HG02678 (cell line): Measurements from ENCODE around the gene ADARB2.
"Not testable (repeated sequence)": the region's sequence is repeated elsewhere in the genome, so short reads cannot be mapped to it uniquely, and the experiment has no call there.

Experiments
- ATAC-seq: cut with Tn5 transposase; IDR thresholded peaks from one replicate; pipeline ENCODE4 v1.9.1; 2021; ENCODE audit warnings: mild to moderate bottlenecking, moderate library complexity; ENCODE audit not compliant: unreplicated experiment

ADARB2 gene

DNA sequence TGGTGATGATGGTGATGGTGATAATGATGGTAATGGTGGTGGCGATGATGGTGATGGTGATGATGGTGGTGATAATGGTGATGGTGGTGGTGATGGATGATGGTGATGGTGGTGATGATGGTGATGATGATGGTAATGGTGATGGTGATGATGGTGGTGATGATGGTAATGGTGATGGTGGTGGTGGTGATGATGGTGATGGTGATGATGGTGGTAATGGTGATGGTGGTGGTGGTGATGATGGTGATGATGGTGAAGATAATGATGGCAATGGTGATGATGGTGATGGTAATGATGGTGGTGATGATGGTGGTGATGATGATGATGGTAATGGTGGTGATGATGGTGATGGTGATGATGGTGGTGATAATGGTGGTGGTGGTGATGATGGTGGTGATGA, 517.5 kb downstream of the ADARB2 start:
- not testable (repeated sequence) for ATAC-seq

DNA sequence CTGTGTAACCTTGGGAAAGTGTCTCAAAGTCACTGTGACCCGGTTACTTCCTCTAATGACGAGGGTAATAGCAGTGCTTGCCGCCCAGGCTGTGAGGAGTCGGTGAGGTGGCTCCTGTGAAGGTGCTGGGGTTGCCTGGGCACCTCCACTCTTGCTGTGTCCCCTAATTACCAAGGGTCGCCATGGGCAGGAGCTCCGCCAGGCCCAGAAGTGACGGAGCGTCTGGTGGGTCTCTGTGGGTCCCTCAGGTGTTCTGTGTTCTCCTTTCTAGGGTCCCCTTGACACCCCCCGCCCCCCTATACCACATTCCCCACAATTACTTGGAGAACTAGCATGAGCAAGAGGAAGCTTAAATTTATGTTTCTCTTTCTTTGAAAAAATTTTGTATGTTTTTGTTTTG, 519.7 kb downstream of the ADARB2 start:
- ATAC-seq: no peak

DNA sequence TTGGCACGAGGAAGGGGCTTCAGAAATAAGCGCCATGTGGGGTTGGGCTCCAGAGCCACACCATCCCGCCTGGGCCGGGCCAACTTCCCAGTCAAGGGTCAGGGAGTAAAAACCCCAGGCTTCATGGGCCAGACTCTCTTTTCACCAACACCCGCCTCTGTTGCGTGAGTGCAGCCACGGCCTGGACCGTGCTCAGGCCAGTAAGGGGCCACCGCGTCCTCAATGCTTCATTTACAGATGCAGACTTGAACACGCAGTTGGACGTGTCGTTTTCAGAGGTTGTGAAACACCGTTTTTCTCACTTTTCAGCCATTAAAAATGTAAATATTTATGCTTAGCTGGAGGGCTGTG, 520.1 kb downstream of the ADARB2 start:
- ATAC-seq: no peak

DNA sequence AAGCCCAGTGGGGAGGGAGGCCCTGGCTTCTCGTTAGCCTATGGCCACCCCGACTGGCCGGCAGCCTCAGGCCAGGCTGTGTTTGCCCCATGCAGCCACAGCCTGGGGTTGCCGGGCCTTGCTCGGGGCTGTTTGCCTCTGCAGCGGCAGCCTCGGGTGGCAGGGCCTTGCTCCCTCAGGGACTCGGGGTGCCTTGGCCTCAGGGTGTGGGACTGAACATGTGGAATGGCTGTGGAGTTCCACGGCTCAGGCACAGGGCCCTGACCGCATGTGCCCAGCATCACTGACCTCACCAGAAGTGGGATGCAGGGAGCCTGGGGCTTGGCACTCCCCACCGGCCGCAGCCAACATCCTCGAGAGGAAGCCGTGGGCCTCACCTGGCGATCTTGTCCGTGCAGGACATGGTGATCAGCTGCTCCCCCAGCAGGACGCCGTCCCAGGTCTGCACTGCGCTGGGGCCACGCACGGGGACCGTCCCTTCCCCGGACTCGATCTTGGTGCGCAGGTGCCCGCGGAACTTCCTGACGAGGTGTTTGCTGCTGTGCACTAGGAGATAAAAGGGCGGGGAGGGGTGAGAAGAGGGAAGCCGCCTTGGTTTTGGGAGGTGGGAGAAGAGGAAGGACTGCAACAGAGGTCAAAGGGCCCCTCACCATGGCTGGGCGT, 520.6 kb downstream of the ADARB2 start:
- no peak for ATAC-seq

DNA sequence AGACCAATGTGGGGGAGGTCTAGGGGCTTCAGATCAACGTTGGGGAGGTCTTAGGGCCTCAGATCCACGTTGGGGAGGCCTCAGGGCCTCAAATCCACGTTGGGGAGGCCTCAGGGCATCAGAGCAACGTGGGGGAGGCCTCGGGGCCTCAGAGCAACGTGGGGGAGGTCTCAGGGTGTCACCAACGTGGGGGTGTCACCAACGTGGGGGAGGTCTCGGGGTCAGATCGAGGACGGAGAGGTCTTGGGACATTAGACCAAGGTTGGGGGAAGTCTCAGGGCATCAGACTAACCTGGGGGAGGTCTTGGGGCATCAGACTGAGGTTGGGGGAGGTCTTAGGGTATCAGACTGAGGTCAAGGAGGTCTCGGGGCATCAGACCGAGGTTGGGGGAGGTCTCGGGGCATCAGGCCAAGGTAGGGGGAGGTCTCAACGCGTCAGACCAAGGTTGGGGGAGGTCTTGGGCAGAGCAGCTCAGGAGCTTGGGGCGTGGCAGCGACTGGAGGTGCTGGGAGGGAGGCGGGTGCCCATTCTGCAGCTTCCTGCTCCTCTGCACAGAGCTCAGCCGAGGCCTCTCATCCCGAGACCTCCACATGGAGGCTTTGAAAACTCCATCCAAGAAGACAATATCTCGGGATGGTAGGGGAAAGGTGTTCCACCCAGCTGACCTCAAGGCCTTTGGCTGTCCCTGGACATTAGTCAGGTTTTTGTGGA, 521.3 kb downstream of the ADARB2 start:
- ATAC-seq: no peak

DNA sequence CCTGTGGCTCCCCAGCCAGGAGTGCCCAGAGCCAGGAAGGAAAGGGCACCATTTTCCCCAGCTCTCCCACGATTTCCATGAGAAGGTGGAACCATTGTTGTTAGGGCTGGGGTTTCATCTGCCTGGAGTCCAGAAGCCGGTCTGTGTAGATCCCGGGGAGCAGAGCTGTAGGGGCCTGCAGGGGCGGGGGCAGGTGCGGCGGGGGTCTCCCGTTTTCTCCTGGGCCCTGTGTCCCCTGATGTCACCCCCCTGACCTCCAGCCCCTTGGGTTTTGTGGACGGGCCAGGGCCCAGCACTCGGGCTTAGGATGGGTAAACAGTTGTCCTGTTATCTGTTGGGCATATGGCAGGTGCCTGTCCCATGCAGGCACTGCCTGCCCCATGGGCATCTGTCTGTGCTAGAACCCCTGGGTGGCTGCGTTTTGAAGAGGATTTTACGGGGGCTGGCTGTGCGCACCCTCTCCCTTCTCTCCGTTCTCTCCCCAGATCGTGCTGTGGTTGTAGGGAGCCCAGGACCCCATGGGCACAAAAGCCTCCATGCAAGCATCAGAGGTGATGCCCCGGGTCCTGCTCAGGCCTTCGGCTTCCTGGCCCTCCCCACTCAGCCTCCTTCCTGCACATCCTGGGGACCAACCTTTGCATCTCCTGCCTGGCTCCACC, 522.3 kb downstream of the ADARB2 start:
- ATAC-seq: no peak

DNA sequence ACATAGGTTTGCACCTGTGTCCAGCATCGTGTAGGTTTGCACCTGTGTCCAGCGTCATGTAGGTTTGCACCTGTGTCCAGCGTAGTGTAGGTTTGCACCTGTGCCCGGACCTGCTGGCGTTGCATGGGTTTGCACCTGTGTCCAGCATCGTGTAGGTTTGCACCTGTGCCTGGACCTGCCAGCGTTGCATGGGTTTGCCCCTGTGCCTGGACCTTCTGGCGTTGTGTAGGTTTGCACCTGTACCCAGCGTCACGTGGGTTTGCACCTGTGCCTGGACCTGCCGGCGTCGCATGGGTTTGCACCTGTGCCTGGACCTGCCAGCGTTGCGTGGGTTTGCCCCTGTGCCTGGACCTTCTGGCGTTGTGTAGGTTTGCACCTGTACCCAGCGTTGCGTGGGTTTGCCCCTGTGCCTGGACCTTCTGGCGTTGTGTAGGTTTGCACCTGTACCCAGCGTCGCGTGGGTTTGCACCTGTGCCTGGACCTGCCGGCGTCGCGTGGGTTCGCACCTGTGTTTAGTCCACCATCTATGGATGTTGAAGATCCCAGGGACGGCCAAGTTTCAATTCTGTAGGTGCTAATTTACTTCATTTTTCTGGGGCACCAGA, 523.2 kb downstream of the ADARB2 start:
- ATAC-seq: no peak

DNA sequence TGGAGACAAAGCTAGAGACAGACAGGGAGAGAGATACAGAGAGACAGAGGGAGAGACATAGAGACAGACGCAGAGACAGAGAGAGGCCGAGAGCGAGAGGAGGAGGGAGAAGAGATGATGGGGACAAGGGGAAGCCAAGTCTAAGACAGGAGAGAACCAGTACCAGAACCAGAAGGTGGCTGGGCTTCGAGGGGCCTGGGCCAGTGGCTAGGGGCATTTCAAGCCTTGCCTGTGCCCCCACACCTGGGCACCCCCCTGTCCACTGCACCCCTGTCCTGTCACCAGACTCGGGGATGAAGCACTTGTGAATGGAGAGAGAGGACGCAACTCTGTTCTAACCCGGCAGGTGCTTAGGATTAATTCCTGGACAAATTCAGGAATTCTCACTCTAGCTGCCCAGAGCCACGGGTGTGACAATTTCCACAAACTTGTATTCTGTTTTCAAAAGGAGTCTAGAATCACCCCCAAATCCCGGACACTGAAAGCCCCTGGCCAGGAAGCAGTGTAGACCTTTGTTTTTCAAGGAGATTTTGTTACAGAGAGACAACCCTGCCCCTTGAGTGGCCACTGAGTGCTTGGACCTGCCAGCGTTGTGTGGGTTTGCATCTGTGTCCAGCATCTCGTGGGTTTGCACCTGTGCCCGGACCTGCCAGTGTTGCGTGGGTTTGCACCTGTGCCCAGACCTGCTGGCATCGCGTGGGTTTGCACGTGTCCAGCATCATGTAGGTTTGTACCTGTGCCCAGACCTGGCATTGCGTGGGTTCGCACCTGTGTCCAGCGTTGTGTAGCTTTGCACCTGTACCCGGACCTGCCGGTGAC, 523.9 kb downstream of the ADARB2 start:
- ATAC-seq: no peak

DNA sequence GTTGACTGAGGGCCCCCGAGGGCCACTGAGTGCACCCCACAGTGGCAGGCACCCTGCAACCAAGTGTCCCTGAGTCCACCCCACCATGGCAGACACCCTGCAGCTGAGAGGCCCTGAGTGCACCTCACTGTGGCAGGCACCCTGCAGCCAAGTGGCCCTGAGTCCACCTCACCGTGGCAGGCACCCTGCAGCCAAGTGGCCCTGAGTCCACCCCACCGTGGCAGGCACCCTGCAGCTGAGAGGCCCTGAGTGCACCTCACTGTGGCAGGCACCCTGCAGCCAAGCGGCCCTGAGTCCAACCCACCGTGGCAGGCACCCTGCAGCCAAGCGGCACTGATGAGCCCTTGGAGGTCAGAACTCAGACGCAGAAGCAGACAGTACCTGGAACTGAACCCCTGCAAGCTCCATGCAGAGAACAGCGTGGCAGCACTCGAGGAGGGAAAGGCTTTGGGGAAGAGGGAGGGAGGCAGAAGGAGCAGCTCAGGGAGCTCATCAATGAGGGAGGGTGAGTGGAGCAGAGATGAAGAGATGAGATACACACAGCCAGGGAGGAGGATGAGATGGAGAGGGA, 524.7 kb downstream of the ADARB2 start:
- no peak for ATAC-seq

DNA sequence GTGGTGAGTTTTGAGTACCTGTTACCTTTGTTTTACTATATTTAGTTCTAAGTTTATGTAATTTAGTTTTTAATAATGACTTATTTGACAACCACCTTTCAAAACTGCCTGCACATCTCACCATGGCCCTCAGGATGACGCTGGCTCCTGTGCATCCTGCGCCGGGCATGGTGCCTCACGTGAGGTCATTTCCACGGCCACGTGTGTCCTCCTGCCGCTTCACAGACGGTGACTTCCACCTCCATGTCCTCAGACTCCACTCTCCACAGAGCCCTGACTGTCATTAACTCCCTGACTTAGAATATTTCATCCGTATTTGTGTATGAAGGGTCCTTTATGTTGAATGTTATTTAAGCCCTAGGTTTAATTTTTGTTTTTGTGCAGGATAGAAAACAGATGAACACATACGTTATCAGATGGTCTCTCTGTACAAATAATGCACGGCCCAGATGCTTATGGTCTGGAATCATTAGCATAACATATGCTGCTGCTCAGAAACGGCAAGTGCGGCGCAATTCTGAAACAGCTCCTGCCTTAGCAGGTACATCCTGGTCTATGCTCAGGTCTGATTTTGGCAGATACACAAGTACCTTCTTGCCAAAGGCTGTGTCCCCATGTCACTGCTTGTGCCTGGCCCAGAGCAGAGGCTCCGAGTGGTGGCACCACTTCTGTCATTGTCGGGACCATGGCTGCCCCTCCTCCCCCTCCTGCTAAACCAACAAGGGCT, 525.3 kb downstream of the ADARB2 start:
- ATAC-seq: no peak

DNA sequence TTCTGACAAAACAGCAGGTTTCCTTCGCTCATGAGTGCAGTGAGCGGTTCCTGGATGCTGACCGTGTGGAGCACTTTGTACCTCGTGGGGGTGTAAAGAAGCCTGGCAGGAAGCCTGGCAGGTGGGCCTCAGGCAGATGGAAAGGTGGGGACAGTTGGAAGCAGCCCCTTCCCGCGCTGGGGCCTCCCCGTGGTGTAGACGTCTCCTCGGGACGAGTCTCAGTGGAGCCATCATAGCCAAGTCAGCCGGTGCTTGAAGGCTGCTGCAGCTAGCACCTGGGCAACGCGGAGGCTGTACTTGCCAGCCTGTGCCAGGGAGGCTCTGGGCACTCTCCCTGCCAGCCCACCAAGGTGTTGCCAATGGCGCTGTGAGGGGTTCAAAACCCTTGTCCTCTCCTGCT, 526.7 kb downstream of the ADARB2 start:
- no peak for ATAC-seq

DNA sequence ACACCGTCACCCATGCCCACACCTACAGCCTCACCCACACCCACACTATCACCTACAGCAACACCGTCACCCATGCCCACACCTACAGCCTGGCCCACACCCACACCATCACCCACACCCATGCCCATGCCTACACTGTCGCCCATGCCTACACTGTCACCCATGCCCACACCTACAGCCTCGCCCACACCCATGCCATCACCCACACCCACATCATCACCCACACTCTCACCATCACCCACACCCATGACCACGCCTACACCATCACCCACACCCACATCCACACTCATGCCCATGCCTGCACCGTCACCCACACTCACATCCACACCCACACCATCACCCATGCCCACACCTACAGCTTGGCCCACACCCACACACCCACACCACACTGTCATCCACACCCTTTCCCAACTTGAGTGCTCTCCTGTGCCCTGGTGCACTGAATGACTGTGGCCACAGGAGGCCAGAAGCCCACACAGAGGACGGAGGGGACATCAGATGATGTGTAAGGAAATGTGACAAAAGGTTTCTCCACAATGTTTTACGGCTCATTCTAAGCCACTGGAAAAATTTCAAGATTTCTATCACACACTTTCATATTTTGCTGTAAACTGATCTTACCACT, 527.9 kb downstream of the ADARB2 start:
- no peak for ATAC-seq

DNA sequence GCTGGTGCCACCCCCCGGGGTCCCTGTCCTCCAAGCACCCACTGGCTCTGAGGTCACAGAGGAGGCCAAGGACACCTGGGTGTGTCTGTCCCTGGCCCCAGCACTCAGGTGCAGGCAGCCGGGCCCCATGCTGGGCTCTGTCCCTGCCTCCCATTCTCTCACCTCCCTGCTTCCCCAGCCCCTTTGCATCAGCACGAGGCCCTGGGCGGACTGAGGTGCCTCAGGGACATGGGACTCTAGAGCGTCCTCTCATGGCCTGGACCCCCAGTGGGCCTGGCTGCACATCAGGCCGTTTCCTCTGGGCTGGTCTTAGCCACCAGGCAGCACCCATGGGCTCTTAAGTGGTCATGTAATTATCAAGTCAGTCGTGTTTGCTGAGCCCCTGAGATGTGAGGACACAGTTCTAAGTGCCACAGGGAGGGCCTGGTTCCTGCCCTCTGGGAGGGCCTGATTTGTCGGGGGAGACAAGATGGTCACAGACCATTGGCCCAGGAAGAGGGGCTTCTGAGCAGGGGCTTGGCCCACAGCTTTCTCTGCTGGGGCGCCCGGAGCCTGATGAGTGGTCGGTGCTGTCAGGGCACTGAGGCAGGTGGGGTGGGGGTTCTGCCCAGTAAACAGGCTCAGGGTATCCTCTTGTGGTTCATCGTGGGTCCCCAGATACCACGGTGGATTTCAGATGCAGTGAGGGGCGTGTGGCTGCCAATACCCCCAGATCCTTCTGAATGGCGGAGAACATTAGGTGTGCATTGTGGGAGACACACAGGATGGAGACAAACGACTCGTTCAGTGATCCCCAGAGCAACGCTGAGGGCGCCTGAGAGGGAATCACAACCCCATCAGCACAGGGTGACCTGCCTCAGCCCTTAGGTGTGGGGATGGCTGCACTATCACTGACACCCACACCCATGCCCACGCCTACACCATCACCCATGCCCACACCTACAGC, 528.7 kb downstream of the ADARB2 start:
- no peak for ATAC-seq

DNA sequence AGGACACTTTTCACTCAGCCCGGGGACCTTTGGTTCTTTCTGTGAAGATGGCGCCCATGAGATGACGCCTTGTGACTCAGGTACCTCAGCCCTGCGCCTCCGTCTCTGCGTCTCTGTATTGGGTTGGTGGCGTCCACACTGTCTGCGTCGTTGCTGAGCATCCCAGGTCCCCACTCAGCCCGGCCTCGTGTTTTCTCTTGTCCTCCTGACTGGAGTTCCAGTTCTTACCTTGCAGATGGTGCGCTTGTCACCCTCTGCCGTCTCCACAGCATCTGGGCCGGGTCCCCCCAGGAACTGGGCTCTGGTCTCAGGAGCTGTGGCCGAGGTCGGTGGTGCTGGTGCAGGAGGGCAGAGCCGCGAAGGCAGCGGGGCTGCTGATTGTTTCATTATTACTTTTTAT, 530.7 kb downstream of the ADARB2 start:
- no peak for ATAC-seq

DNA sequence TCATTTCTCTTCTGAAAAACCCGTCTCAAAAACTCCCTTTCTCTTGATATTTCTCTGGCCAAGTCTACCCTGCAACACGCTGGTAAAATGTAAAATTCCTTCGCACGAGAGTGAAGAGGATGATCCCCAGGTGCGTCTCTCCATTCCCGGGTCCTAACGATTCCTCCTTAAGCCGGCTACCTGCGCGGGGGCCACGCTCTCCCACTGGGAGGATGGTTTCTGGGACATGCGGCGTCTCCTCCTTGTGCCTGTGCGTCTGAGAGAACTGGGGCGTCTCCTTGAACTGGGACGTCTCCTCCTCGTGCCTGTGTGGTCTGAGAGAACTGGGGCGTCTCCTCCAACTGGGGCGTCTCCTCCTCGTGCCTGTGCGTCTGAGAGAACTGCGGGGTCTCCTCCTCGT, 531.2 kb downstream of the ADARB2 start:
- no peak for ATAC-seq

DNA sequence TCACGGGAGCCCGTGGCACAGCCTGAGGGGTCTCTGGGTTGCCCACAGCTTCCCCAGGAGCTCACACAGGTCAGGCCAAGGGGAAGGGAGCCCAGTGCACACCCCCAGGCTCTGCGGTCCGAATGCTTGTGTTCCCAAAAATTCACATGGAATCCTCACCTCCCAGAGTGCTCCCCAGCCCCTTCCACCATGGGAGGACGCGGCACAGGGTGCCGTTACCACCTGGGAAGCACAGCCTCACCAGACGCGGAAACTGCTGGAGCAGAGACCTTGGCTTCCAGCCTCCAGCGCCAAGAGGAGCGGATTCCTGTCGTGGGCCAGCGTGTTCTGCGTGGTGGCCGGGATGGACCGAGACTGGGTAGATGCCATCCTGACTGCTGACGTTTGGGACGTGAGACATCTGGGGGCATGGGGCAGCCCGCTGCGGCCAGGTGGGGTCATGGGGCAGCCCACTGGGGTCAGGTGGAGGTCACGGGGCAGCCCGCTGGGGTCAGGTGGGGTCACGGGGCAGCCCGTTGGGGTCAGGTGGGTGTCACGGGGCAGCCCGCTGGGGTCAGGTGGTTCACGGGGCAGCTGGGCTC, 531.8 kb downstream of the ADARB2 start:
- ATAC-seq: no peak

DNA sequence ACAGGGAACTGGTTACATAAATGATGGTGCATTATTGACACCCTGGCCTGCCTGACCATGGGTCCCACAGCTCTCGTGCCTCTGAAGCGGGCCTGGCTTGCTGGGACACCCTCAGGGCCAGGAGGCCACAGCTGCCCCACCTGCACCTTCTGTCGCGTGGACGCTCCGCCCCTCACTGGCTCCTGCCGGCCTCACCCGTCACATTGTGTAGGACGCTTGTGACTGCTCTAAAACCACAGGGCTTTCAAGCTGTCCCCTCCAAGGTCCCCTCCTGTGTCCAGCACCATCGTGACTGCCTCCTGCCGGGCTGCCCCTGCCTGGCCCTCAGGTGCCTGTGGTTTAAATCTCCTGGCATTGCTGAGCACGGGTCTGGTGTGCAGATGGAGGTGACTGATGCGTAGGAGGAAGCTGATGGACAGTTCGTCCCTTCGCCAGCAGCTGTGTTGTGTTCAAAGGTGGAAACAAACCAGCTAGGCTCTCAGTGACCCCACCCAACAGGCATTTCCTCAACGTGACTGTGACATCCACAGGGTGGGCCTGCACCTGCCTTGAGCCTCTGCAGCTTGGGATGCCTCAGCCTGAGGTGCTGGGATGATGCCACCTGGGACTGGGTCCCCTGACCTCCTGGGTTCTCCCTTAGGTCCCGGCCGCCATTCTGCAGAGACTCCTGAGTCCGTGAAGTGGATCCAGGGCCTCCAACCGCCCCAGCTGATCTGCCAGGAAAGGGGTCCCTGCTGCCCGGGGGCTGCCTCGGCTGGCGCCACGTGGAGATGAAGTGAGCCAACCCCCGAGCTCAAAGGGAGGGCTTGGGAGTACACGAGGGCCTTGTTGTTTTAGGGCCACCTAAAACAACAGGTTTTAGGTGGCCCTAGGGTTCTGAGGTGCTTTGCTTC, 532.6 kb downstream of the ADARB2 start:
- no peak for ATAC-seq
